Stimulated activated CD4-positive, alpha-beta T cell treated with anti-CD3 and anti-CD28 coated beads, TNF-alpha, amount 100 ng/mL, for 24 hours (primary cell): ENCODE measurements around the gene PTPRN2.
"Not testable (repeated sequence)": the region's sequence is repeated elsewhere in the genome, so short reads cannot be mapped to it uniquely, and the experiment has no call there.

Experiments used
- DNase-seq, 3 experiments: peaks; one replicate each; pipeline ENCODE4 v3.0.0-alpha.2; 2020; ENCODE audit warnings: low read depth in 3 of 3

Gene PTPRN2

DNA sequence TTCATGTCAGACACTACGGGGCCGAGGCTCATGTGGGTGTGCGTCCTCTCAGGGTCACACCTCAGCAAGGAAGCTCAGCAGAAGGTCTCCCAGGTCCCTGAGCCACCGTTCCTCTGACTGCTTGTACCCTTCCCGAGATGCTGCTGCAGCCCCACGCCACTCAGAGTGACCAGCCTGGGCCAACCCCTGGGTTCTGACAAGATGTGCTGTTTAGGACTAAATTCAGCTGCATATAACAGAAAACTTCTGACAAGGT lies 738.4 kb downstream of the PTPRN2 start:
- no peak for DNase-seq

GRCh38 chr7:157848508-157849340 lies 738.9 kb downstream of the PTPRN2 start:
- no peak for DNase-seq

DNA sequence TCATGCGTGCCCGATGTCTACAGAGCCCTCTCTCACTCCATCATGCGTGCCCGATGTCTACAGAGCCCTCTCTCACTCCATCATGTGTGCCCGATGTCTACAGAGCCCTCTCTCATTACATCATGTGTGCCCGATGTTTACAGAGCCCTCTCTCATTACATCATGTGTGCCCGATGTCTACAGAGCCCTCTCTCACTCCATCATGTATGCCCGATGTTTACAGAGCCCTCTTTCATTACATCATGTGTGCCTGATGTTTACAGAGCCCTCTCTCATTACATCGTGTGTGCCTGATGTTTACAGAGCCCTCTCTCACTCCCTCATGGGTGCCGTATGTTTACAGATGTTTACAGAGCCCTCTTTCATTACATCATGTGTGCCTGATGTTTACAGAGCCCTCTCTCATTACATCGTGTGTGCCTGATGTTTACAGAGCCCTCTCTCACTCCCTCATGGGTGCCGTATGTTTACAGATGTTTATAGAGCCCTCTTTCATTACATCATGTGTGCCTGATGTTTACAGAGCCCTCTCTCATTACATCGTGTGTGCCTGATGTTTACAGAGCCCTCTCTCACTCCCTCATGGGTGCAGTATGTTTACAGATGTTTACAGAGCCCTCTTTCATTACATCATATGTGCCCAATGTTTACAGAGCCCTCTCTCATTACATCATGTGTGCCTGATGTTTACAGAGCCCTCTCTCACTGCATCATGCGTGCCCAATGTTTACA lies 739.7 kb downstream of the PTPRN2 start:
- DNase-seq = not testable (repeated sequence)

DNA sequence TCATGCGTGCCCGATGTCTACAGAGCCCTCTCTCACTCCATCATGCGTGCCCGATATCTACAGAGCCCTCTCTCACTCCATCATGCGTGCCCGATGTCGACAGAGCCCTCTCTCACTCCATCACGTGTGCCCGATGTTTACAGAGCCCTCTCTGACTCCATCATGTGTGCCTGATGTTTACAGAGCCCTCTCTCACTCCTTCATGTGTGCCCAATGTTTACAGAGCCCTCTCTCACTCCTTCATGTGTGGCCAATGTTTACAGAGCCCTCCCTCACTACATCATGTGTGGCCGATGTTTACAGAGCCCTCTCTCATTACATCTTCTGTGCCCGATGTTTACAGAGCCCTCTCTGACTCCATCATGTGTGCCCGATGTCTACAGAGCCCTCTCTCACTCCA lies 740.9 kb downstream of the PTPRN2 start:
- not testable (repeated sequence) for DNase-seq

- no peak for DNase-seq
Measured at GRCh38 chr7:157846271-157846670, 741.4 kb downstream of the PTPRN2 start.

DNA sequence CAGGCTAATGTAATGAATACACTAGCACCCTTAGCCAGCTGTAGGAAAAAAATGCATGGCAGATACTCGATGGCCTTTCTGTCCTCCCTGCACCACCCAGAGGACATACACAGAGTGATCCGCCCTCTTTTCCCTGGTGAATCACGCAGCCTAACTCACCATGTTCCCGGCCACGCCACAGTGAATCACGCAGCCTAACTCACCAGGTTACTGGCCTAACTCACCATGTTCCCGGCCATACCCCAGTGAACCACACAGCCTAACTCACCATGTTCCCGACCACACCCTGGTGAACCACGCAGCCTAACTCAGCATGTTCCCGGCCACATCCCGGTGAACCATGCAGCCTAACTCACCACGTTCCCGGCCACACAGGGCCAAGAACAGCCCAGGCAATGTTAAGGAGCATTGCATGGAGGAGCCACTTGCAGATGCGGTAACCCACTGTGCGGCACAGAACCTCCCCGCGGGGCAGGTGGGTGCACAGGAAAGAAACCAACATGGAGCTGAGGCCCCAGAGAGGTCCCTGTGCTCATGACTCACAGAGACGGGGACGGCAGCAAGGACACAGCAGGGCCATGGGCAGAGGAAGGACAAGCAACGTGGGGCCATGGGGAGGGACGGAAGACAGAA lies 742.3 kb downstream of the PTPRN2 start:
- no peak for DNase-seq

DNA sequence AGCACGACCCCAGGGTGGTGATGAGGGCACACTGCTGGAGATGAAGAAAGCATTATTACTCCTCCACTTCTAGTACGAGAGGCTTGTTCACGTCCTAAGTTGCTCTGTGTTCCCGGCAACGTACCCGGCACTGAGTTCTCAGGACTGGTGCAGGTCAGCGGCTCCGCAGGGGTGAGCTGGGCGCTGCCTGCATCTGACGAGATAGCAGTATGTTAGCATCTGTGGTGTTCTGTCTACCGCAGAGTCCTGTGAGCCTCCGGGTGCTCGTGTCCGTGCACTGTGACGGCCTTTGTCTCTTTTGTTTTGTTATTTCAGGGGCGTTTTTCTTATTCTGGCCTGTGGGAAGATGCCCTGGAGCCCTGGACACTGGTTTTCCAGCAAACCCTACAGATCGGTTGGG lies 743.0 kb downstream of the PTPRN2 start:
- DNase-seq = no peak

- no peak for DNase-seq
Measured at GRCh38 chr7:157844141-157844540, 743.5 kb downstream of the PTPRN2 start.

DNA sequence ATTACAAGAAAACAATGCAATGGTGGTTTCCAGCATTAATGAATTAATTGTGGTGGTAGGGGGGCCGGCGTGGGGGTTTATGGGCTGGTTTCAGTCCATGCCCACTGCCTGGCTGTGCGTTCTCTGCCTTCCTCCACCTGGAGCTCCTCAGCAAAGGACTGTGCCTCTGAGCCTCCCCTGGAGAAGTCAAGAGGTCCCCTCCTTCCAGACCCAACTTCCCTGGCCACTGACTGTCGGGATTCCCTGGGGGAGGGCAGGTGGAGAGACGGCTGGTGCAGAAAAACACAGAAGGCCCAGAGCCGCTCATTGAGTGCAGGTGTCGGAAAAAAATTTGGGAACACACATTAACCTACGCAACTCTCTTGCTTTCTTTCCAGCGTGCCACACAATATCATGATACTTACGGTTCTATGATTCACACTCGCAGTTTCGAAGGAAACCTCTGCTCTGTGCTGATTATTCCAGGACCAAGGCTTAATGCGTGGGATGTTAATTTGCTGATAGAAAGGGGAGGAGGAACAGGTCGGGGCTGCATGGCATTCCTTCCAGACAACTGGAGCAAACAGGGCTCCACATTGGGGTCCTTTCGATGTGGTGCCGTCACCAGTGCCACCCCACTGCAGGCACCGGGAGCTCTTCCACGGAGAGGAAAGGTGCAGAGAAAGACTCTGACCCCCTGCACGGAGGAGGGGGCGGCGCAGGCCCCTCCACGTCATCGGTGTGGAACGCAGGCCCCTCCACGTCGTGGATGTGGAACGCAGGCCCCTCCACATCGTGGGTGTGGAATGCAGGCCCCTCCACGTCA lies 744.1 kb downstream of the PTPRN2 start:
- DNase-seq = no peak

DNA sequence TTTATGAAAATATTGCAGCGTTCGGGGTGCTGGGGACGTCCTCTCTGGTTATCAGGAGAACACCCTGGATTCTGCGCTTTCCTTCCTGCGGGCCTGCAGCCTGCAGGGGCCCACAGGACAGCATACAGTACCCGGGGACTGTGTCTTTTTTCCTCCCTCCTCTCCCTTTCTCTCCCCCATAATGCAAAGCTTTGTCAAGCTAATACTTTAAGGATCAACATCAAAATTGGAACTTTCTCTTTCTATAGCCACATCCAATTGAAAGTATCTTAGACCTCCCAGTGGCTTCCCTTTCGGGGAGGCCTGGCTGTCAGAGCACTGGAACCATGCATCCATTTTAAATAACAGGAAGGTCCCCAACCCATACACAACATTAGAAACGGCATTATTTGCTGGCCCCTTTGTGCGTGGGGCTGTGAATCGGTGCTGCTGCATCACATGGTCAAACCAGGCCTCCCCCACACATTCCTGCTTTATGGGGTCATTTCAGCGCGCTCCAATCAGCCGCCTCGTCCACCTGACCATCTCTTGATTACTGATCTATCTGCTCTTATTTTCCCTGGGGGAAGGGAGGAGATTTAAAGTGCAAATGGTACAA lies 745.8 kb downstream of the PTPRN2 start:
- DNase-seq = no peak

GRCh38 chr7:157840914-157841772 lies 746.5 kb downstream of the PTPRN2 start:
- DNase-seq = no peak

DNA sequence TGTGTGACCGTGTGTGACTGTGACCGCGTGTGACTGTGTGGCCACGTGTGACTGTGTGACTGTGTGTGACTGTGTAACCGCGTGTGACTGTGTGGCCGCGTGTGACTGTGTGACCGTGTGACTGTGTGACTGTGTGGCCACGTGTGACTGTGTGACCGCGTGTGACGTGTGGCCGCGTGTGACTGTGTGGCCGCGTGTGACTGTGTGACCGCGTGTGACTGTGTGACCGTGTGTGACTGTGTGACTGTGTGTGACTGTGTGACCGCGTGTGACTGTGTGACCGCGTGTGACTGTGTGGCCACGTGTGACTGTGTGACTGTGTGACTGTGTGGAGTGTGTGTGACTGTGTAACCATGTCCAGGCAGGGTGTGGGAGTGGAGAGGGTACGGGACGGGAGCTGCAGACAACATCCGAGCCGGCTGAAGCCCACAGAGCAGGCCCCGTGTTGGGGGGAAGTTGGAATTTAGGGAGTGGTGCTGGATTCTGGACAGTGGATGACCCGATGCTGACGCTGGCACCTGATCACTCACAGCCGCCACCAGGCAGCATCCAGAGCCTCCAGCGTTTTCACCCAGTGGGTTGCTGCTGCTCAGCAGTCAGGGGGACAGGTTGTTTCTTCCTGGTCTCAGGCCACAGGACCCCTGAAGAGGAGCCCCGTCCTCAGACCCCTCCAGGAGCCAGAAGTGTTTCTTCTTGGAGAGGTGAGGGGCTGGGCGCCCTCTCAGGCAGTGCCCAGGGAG lies 747.3 kb downstream of the PTPRN2 start:
- DNase-seq = no peak

DNA sequence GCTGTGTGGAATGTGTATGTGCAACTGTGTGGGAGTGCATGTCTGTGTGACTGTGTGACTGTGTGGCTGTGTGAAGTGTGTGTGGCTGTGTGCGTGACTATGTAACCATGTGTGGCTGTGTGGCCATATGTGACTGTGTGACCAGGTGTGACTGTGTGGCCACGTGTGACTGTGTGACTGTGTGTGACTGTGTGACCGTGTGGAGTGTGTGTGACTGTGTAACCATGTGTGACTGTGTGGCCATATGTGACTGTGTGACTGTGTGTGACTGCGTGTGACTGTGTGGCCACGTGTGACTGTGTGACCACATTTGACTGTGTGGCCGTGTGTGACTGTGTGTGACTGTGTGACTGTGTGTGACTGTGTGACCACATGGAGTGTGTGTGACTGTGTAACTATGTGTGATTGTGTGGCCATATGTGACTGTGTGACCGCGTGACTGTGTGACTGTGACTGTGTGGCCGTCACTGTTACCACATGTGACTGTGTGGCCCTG lies 747.9 kb downstream of the PTPRN2 start:
- DNase-seq = no peak

- no peak for DNase-seq
Measured at GRCh38 chr7:157839226-157839625, 748.4 kb downstream of the PTPRN2 start.

DNA sequence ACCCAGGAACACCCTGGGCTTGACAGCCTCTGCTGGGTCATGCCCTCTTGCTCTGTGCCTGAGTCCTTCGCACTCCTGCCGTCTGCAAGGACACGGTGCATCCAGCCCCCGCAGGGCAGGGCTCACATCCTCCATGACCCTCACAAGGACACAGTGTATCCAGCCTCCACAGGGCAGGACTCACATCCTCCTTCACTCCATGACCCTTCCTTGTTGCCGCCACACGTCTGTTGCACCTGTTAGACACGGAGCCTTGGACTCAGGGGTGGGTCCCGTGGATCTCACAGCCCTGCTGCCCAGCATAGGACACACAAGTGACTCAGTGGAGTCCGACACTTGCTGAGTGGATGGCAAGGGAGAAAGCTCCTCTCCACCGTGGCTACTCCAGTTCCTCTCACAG lies 750.1 kb downstream of the PTPRN2 start:
- DNase-seq = no peak

DNA sequence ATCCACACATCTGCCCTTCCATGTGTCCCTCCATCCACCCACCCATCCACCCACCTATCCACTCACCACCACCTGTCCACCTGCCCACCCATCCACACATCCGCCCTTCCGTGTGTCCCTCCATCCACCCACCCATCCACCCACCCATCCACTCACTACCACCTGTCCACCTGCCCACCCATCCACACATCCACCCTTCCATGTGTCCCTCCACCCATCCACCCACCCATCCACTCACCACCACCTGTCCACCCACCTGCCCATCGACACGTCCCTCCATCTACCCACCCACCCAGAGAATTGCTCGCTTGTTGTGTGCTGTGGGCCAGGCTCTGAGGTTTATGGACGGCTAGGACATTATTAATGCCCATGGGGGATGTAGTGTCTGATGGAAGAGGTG lies 750.6 kb downstream of the PTPRN2 start:
- DNase-seq = no peak

GRCh38 chr7:157834501-157835163 lies 753.0 kb downstream of the PTPRN2 start:
- no peak for DNase-seq

DNA sequence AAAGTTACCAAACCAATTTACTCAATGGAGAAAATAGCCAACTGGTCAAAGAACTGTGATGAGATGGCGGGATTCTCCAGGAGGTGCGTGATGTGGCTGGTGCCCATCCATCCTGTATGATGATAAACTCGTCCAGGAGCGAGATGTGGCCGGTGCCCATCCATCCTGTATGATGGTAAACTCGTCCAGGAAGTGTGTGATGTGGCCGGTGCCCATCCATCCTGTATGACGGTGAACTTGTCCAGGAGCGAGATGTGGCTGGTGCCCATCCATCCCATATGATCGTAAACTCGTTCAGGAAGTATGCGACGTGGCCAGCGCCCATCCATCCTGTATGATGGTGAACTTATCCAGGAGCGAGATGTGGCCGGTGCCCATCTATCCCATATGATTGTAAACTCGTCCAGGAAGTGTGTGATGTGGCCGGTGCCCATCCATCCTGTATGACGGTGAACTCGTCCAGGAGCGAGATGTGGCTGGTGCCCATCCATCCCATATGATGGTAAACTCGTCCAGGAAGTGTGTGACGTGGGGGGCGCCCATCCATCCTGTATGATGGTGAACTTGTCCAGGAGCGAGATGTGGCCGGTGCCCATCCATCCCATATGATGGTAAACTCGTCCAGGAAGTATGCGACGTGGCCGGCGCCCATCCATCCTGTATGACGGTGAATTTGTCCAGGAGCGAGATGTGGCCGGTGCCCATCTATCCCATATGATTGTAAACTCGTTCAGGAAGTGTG lies 754.6 kb downstream of the PTPRN2 start:
- no peak for DNase-seq

DNA sequence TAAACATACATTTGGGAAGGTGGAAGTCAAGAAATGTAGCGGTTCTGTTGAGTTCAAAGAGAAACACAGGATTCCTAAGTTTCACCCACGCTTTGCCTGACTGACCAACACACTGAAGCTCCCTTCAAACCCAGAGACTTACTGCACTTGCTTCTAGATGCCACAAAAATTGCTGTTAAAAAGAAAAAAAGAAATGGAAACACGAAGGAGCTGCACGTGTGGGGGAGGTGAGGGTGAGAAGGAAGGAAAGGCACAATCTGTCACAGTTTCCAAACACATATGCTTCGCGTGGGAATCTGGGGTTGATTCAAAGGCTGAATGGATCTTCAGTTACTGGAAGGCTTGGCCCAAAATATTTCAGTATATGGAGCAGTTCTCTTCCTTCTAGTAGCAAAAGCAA lies 755.2 kb downstream of the PTPRN2 start:
- no peak for DNase-seq
